Calu3 (cell line): ENCODE results near the gene CCHCR1. TPM values are rescaled to one million over a fixed set of nuclear protein-coding genes. Genes with fewer than 3 reads are reported as not detected.

Source experiments
- BruUV-seq: library from RNA; stranded (reverse); fragments of 400-500 nt; replicated peaks from 2 replicates; lab custom pipeline; 2021; lab: Mats Ljungman, UMichigan
- CTCF ChIA-PET: fragments of 300-600 bp; sonication (Branson Sonifier 250); formaldehyde crosslinking; loops from one replicate; lab custom pipeline; 2022; ENCODE audit warnings: antibody characterized with exemption; lab: Charles Lee
- DNase-seq: peaks from one replicate; pipeline ENCODE4 v3.0.0; 2022
- H3K27ac Mint-ChIP-seq: one replicate; pipeline ENCODE4 v1.8.0; 2022; ENCODE audit warnings: mixed read lengths; ENCODE audit not compliant: unreplicated experiment
- H3K27me3 Mint-ChIP-seq: one replicate; pipeline ENCODE4 v1.8.0; 2022; ENCODE audit warnings: mixed read lengths; ENCODE audit not compliant: unreplicated experiment
- H3K36me3 Mint-ChIP-seq: one replicate; pipeline ENCODE4 v1.8.0; 2022; ENCODE audit warnings: mild to moderate bottlenecking, moderate library complexity, mixed read lengths; ENCODE audit not compliant: insufficient read depth, unreplicated experiment
- H3K4me1 Mint-ChIP-seq: one replicate; pipeline ENCODE4 v1.8.0; 2022; ENCODE audit warnings: mild to moderate bottlenecking, low read depth, mixed read lengths; ENCODE audit not compliant: unreplicated experiment
- H3K4me3 Mint-ChIP-seq: one replicate; pipeline ENCODE4 v1.8.0; 2022; ENCODE audit warnings: mild to moderate bottlenecking, low read depth, moderate library complexity, mixed read lengths; ENCODE audit not compliant: unreplicated experiment
- H3K9me3 Mint-ChIP-seq: one replicate; pipeline ENCODE4 v1.8.0; 2022; ENCODE audit warnings: low read depth, mixed read lengths; ENCODE audit not compliant: unreplicated experiment
- CTCF ChIP-seq: fragments of 200-600 bp; IDR thresholded peaks from one replicate; pipeline ENCODE4 v1.8.0; 2022; ENCODE audit warnings: antibody characterized with exemption; ENCODE audit not compliant: unreplicated experiment
- intact Hi-C: fragments of 100-400 bp; cut with micrococcal nuclease; formaldehyde crosslinking; loops from one replicate; pipeline ENCODE4 v1.10.0; 2022; ENCODE audit not compliant: unreplicated experiment
- total RNA-seq: library from RNA; stranded (reverse); gene quantifications from 2 replicates; pipeline ENCODE4 v1.2.3, GENCODE V29; 2022

The CCHCR1 gene
- total RNA-seq, 1 experiment from 2014 or later = 105 TPM

GRCh38 chr6:31113861-31114540 lies 43.6 kb downstream of the CCHCR1 start:
- no peak for TF ChIP-seq CTCF
- H3K36me3 Mint-ChIP-seq = peaks cover 19% of the 10 kb centered on the region
- H3K27ac Mint-ChIP-seq = peak overlapping the region; percentile 87
- H3K4me3 Mint-ChIP-seq = peak overlapping the region; percentile 58
- CTCF ChIA-PET = interaction anchor here (0.6 to 4.0 kb wide), 20 partner anchors 12 to 607 kb away, joined by 3 to 57 read pairs (median 8); partner anchors contain the start of gene VARS2
- no peak for DNase-seq
- no TSS peak for BruUV-seq
- H3K4me1 Mint-ChIP-seq = peaks cover 52% of the 10 kb centered on the region
- intact Hi-C loops = loop anchor here (2.0 kb wide), 1 partner anchor 27 kb away; no protein-coding TSS in a partner anchor
- peaks cover 18% of the 10 kb centered on the region for H3K27me3 Mint-ChIP-seq
- no peaks in the 10 kb centered on the region for H3K9me3 Mint-ChIP-seq

DNA sequence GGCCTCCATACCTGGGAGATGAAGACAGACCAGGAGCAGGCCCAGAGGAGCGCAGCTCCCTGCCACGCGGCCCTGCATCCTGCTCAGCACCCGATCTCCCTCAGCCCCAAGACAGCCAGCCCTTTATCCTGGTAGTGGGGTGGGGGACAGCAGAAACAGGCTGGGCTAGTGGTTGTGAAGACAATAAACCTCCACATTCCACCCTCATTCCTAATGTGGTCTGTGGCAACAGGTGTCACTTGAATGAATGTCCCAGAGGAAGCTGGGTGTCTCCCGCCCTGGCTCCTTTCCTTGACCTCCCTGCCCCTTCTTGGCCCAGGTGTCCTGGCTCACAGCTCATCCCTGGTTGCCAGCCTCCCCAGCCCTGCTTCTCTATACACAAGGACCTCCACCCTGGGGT lies 45.1 kb downstream of the CCHCR1 start, which contains the start of gene C6orf15:
TSS of gene C6orf15 (minus strand) at position 98 of the 400 bp plus-strand sequence. CDS start at position 78, 20 bp downstream.
- no peaks in the 10 kb centered on the region for H3K9me3 Mint-ChIP-seq
- peaks cover 52% of the 10 kb centered on the region for H3K4me1 Mint-ChIP-seq
- no peak for TF ChIP-seq CTCF
- intact Hi-C loops = no loop called here
- peaks cover 19% of the 10 kb centered on the region for H3K36me3 Mint-ChIP-seq
- no peak within 1 kb of the TSS for H3K4me3 Mint-ChIP-seq
- DNase-seq = no peak
- BruUV-seq = no TSS peak
- CTCF ChIA-PET = interaction anchor here (0.7 to 0.8 kb wide), 2 partner anchors 24 to 25 kb away, joined by 3 read pairs; no protein-coding TSS in a partner anchor
- peaks cover 19% of the 10 kb centered on the region for H3K27me3 Mint-ChIP-seq
- no peak within 1 kb of the TSS for H3K27ac Mint-ChIP-seq

DNA sequence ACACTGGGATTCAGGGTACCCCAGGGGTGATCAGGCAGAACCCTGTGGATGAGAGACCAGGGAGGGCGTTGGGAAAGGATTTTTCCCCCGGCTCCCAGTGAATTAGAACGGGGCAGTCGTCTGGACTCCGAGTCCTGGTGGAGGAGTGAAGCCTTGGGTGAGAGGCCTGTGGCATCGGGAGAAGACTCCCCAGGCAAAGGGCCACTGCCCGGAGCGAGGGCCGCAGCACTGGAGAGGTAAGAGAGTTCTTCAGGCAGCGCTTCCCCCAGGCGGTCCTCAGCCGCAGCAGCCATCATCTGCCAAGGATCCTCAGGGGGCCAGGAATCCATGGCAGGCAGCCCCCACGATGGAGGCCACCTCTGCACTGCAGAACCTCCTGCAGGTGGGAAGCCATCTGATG lies 45.9 kb downstream of the CCHCR1 start:
- Mint-ChIP-seq H3K4me1 (peaks cover 47% of the 10 kb centered on the region), H3K36me3 (peaks cover 19% of the 10 kb centered on the region), H3K27ac (no peak overlapping the region), H3K4me3 (no peak overlapping the region), H3K9me3 (no peaks in the 10 kb centered on the region), H3K27me3 (peaks cover 21% of the 10 kb centered on the region)
- no TSS peak for BruUV-seq
- CTCF ChIA-PET = interaction anchor here (1.2 kb wide), 1 partner anchor 25 kb away, joined by 4 read pairs; no protein-coding TSS in a partner anchor
- no peak for DNase-seq
- intact Hi-C loops = no loop called here
- no peak for TF ChIP-seq CTCF

DNA sequence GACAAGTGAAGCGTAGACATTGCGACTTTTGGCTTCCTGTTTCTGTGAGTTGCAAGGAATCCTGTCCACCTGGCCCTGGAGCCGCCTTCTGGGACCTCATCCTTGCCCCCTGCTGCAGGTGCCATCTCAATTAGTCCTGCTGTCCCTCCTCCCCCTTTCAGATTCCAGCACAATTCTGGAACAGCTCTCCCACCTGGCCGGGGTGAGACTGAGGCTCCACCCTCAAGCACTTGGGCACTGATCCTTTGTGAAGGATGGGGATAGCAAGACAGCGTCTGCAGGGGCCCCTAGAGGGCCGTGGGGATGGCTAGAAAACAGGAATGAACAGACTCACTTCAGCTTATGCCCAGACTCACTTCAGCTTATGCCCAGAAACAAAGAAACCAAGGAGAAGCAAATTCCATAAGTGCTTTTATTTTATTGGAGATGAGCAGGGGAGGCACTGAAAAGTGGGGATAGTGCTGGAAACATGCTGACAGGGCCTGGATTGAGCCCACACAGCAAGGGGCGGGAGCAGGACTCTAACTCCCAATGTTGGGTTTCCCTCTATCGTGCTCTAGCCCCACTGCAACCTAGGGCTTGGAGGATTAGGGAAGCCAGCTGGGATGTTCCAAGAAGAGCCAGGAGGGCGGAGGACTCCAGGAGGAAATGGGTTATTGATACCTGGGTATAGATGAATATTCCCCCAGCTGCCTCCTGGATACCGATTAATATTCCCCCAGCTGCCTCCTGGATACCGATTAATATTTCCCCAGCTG lies 46.6 kb downstream of the CCHCR1 start:
- BruUV-seq = no TSS peak
- peaks cover 16% of the 10 kb centered on the region for H3K36me3 Mint-ChIP-seq
- intact Hi-C loops = no loop called here
- peaks cover 28% of the 10 kb centered on the region for H3K27me3 Mint-ChIP-seq
- H3K4me3 Mint-ChIP-seq = no peak overlapping the region
- H3K27ac Mint-ChIP-seq = no peak overlapping the region
- no peak for TF ChIP-seq CTCF
- DNase-seq = no peak
- H3K4me1 Mint-ChIP-seq = peaks cover 40% of the 10 kb centered on the region
- H3K9me3 Mint-ChIP-seq = no peaks in the 10 kb centered on the region
- CTCF ChIA-PET = interaction anchor here (0.9 to 1.2 kb wide), 2 partner anchors 16 to 24 kb away, joined by 3 to 4 read pairs; no protein-coding TSS in a partner anchor
